ENCODE measurements around the gene RAB11FIP5. TPM values are rescaled to one million over a fixed set of nuclear protein-coding genes. Genes with fewer than 3 reads are reported as not detected.

The RAB11FIP5 gene
- total RNA-seq, 4 donors from 2014 or later: 24.9 to 39.5 (median 29.1) TPM

- no peak overlapping the region for H3K4me3 ChIP-seq
- no peak for TF ChIP-seq POLR2AphosphoS5 (IDR thresholded peaks at IDR 0.05)
- TF ChIP-seq POLR2A (IDR thresholded peaks at IDR 0.05): no peak
- TF ChIP-seq EP300 (IDR thresholded peaks at IDR 0.05): no peak
- no peak for TF ChIP-seq CTCF (IDR thresholded peaks at IDR 0.05)
- no peak overlapping the region for H3K27ac ChIP-seq
- H3K27me3 ChIP-seq: no peaks in the 10 kb centered on the region
- WGBS: 71% methylated on average over 8 of the region's 8 CpGs
- no peaks in the 10 kb centered on the region for H3K36me3 ChIP-seq
- H3K4me1 ChIP-seq: peaks cover 23% of the 10 kb centered on the region
- H3K9me3 ChIP-seq: no peaks in the 10 kb centered on the region
- DNase-seq (ENCODE audit: low spot score in 2 of 2): no peak
Observed at GRCh38 chr2:73063909-73064875, 48.6 kb downstream of the RAB11FIP5 start.

GRCh38 chr2:73063472-73063871 is 49.3 kb downstream of the RAB11FIP5 start:
- TF ChIP-seq POLR2A (IDR thresholded peaks at IDR 0.05) (no peak), EP300 (IDR thresholded peaks at IDR 0.05) (no peak)
- Histone ChIP-seq H3K9me3 (no peaks in the 10 kb centered on the region), H3K27ac (no peak overlapping the region), H3K4me1 (peaks cover 16% of the 10 kb centered on the region), H3K27me3 (no peaks in the 10 kb centered on the region), H3K4me3 (no peak overlapping the region), H3K36me3 (no peaks in the 10 kb centered on the region)
- WGBS: 78% methylated on average over 4 of the region's 4 CpGs
- no peak for DNase-seq (ENCODE audit: low spot score in 2 of 2)

- TF ChIP-seq CTCF (IDR thresholded peaks at IDR 0.05): no peak
- TF ChIP-seq EP300 (IDR thresholded peaks at IDR 0.05): no peak
- no peak for TF ChIP-seq POLR2AphosphoS5 (IDR thresholded peaks at IDR 0.05)
- TF ChIP-seq POLR2A (IDR thresholded peaks at IDR 0.05): no peak
- Histone ChIP-seq H3K27ac (no peak overlapping the region), H3K4me3 (no peak overlapping the region), H3K4me1 (peaks cover 7% of the 10 kb centered on the region), H3K36me3 (peaks cover 27% of the 10 kb centered on the region), H3K9me3 (no peaks in the 10 kb centered on the region), H3K27me3 (no peaks in the 10 kb centered on the region)
- DNase-seq (ENCODE audit: low spot score in 2 of 2): no peak
- 75% methylated on average over 5 of the region's 6 CpGs for WGBS
Observed at GRCh38 chr2:73059106-73059505, 53.6 kb downstream of the RAB11FIP5 start.

- Histone ChIP-seq H3K9me3 (no peaks in the 10 kb centered on the region), H3K4me1 (no peaks in the 10 kb centered on the region), H3K36me3 (peaks cover 27% of the 10 kb centered on the region), H3K27me3 (no peaks in the 10 kb centered on the region), H3K27ac (no peak overlapping the region), H3K4me3 (no peak overlapping the region)
- no peak for TF ChIP-seq POLR2AphosphoS5 (IDR thresholded peaks at IDR 0.05)
- no peak for TF ChIP-seq POLR2A (IDR thresholded peaks at IDR 0.05)
- no peak for TF ChIP-seq CTCF (IDR thresholded peaks at IDR 0.05)
- no peak for TF ChIP-seq EP300 (IDR thresholded peaks at IDR 0.05)
- 88% methylated on average over 5 of the region's 5 CpGs for WGBS
- no peak for DNase-seq (ENCODE audit: low spot score in 2 of 2)
Observed at GRCh38 chr2:73054980-73055379, 57.8 kb downstream of the RAB11FIP5 start.

- DNase-seq (ENCODE audit: low spot score in 2 of 2): no peak
- TF ChIP-seq CTCF (IDR thresholded peaks at IDR 0.05) (no peak), POLR2A (IDR thresholded peaks at IDR 0.05) (no peak), EP300 (IDR thresholded peaks at IDR 0.05) (no peak), POLR2AphosphoS5 (IDR thresholded peaks at IDR 0.05) (no peak)
- no peak overlapping the region for H3K27ac ChIP-seq
- H3K4me1 ChIP-seq: no peaks in the 10 kb centered on the region
- H3K27me3 ChIP-seq: no peaks in the 10 kb centered on the region
- peaks cover 27% of the 10 kb centered on the region for H3K36me3 ChIP-seq
- 64% methylated on average over 6 of the region's 6 CpGs for WGBS
- no peaks in the 10 kb centered on the region for H3K9me3 ChIP-seq
- H3K4me3 ChIP-seq: no peak overlapping the region
Observed at GRCh38 chr2:73053316-73054114, 59.2 kb downstream of the RAB11FIP5 start.
